ENCODE results near the gene CNTNAP4. TPM values are rescaled to one million over a fixed set of nuclear protein-coding genes. Genes with fewer than 3 reads are reported as not detected.

Gene CNTNAP4
- total RNA-seq, 1 experiment from 2014 or later: not detected

GRCh38 chr16:76303637-76304314 is 26.6 kb downstream of the CNTNAP4 start:
- Histone ChIP-seq H3K4me1 (ENCODE audit: control insufficient read depth in 1 of 2, insufficient read depth in 2 of 2, low read length in 2 of 2) (no peaks in the 10 kb centered on the region), H3K9me3 (ENCODE audit: control insufficient read depth in 1 of 2, insufficient read depth in 1 of 2, low read depth in 1 of 2, low read length in 2 of 2) (no peaks in the 10 kb centered on the region; a peak in 1 of 4 replicates), H3K9ac (ENCODE audit: low read length) (no peak overlapping the region), H3K27me3 (ENCODE audit: insufficient read depth, low read length) (no peaks in the 10 kb centered on the region), H3K9me2 (ENCODE audit: insufficient read depth) (no peaks in the 10 kb centered on the region), H3K79me2 (ENCODE audit: insufficient read depth, low read length) (no peaks in the 10 kb centered on the region), H4K20me1 (ENCODE audit: insufficient read depth) (no peaks in the 10 kb centered on the region), H3K4me2 (ENCODE audit: low read length) (no peak overlapping the region), H3K27ac (ENCODE audit: low read depth, low read length) (no peak overlapping the region), H3K4me3 (replicated peaks in 1 of 2; ENCODE audit: low read depth in 1 of 2, low read length in 2 of 2) (no peak overlapping the region), H3K36me3 (ENCODE audit: control insufficient read depth in 1 of 2, insufficient read depth in 2 of 2, low read length in 2 of 2) (no peaks in the 10 kb centered on the region), H2AFZ (ENCODE audit: low read depth, low read length, poor library complexity, severe bottlenecking) (no peak overlapping the region)
- intact Hi-C loops (cut with micrococcal nuclease): no loop called here
- TF ChIP-seq ELF1 (IDR thresholded peaks at IDR 0.05; ENCODE audit: borderline replicate concordance, low read depth) (no peak), ATF3 (IDR thresholded peaks at IDR 0.05) (no peak), ZBTB33 (IDR thresholded peaks at IDR 0.05; ENCODE audit: extremely low read depth, insufficient replicate concordance, low read length) (no peak), ZNF274 (IDR thresholded peaks at IDR 0.05; ENCODE audit: low read depth, low read length) (no peak), EZH2 (IDR thresholded peaks at IDR 0.05) (no peak), ZFX (IDR thresholded peaks at IDR 0.05) (no peak), SP1 (IDR thresholded peaks at IDR 0.05; ENCODE audit: low read depth) (no peak), CBX3 (IDR thresholded peaks at IDR 0.05; ENCODE audit: low read depth) (no peak), REST (IDR thresholded peaks at IDR 0.05; ENCODE audit: low read depth) (no peak), MAX (IDR thresholded peaks at IDR 0.05) (no peak)
- ATAC-seq (no peak), DNase-seq (ENCODE audit: low read depth, low spot score) (no peak)
- no TSS peak for BruUV-seq (replicated peaks)
- CTCF ChIA-PET: no interaction called here
- RAD21 ChIA-PET (ENCODE audit: low non-redundant PET in 1 of 2, low total read pairs in 2 of 2, uncharacterized antibody in 2 of 2, unreplicated experiment in 2 of 2): no interaction called here
- POLR2A ChIA-PET: no interaction called here

Data from HCT116 (cell line).